Mononuclear cell (primary cell): ENCODE results near the gene IL1B. TPM values are rescaled to one million over a fixed set of nuclear protein-coding genes. Genes with fewer than 3 reads are reported as not detected.
A peak's percentile ranks its signal among the peaks of the same experiment; 100 is the strongest.
"Not testable (repeated sequence)": the region's sequence is repeated elsewhere in the genome, so short reads cannot be mapped to it uniquely, and the experiment has no call there.

Experiments used
- H3K27me3 ChIP-seq: 2 replicates; pipeline ENCODE4 v1.6.0; 2011; ENCODE audit warnings: low read length, control low read depth; ENCODE audit not compliant: insufficient read depth
- H3K4me1 ChIP-seq: 2 replicates; pipeline ENCODE4 v1.5.1; 2011; ENCODE audit warnings: mild to moderate bottlenecking, low read length, control low read depth; ENCODE audit not compliant: insufficient read depth
- H3K4me3 ChIP-seq: 2 replicates; pipeline ENCODE4 v1.5.1; 2011; ENCODE audit warnings: mild to moderate bottlenecking, low read length, moderate library complexity
- H3K9me3 ChIP-seq: 2 replicates; pipeline ENCODE4 v1.5.1; 2011; ENCODE audit warnings: low read depth, mild to moderate bottlenecking, control low read depth, low read length
- total RNA-seq: library from RNA; depleted of rRNA; stranded (reverse); fragments of >200 nt; gene quantifications from one replicate; pipeline ENCODE4 v1.2.3, GENCODE V29; 2012

IL1B gene
- total RNA-seq, 1 donor = 3,994 TPM

GRCh38 chr2:112867701-112868631, 31.4 kb upstream of the IL1B start:
- Histone ChIP-seq H3K9me3 (no peaks in the 10 kb centered on the region), H3K27me3 (peaks cover 2% of the 10 kb centered on the region), H3K4me3 (no peak overlapping the region), H3K4me1 (peaks cover 28% of the 10 kb centered on the region)

GRCh38 chr2:112866128-112866835, 29.7 kb upstream of the IL1B start:
- Histone ChIP-seq H3K4me1 (peaks cover 25% of the 10 kb centered on the region), H3K9me3 (no peaks in the 10 kb centered on the region), H3K4me3 (no peak overlapping the region), H3K27me3 (peaks cover 2% of the 10 kb centered on the region)

GRCh38 chr2:112864072-112864471, 27.5 kb upstream of the IL1B start:
- Histone ChIP-seq H3K9me3 (peaks cover 10% of the 10 kb centered on the region), H3K4me3 (no peak overlapping the region), H3K4me1 (peaks cover 3% of the 10 kb centered on the region), H3K27me3 (no peaks in the 10 kb centered on the region)

- not testable (repeated sequence) for H3K9me3 ChIP-seq, H3K4me1 ChIP-seq, H3K4me3 ChIP-seq, H3K27me3 ChIP-seq
Measured at GRCh38 chr2:112859406-112860183, 23.0 kb upstream of the IL1B start.

GRCh38 chr2:112850588-112850987, 14.0 kb upstream of the IL1B start:
- Histone ChIP-seq H3K27me3 (no peaks in the 10 kb centered on the region), H3K9me3 (no peaks in the 10 kb centered on the region), H3K4me1 (no peaks in the 10 kb centered on the region), H3K4me3 (no peak overlapping the region)

GRCh38 chr2:112849956-112850355, 13.4 kb upstream of the IL1B start:
- Histone ChIP-seq H3K4me3 (no peak overlapping the region), H3K4me1 (no peaks in the 10 kb centered on the region), H3K9me3 (no peaks in the 10 kb centered on the region)

GRCh38 chr2:112848833-112849232, 12.3 kb upstream of the IL1B start:
- no peaks in the 10 kb centered on the region for H3K9me3 ChIP-seq
- no peaks in the 10 kb centered on the region for H3K27me3 ChIP-seq
- H3K4me3 ChIP-seq = no peak overlapping the region
- H3K4me1 ChIP-seq = no peaks in the 10 kb centered on the region

More at GRCh38 chr2:112849956-112850355, 13.4 kb upstream of the IL1B start:
- H3K27me3 ChIP-seq = no peaks in the 10 kb centered on the region

GRCh38 chr2:112846031-112846430, 9.5 kb upstream of the IL1B start:
- no peaks in the 10 kb centered on the region for H3K27me3 ChIP-seq
- no peaks in the 10 kb centered on the region for H3K9me3 ChIP-seq
- no peak overlapping the region for H3K4me3 ChIP-seq
- peaks cover 21% of the 10 kb centered on the region for H3K4me1 ChIP-seq

- Histone ChIP-seq H3K27me3 (no peaks in the 10 kb centered on the region), H3K9me3 (no peaks in the 10 kb centered on the region), H3K4me3 (no peak overlapping the region), H3K4me1 (peaks cover 43% of the 10 kb centered on the region)
Measured at GRCh38 chr2:112843836-112844235, 7.3 kb upstream of the IL1B start.

- Histone ChIP-seq H3K4me1 (peaks cover 49% of the 10 kb centered on the region), H3K9me3 (no peaks in the 10 kb centered on the region), H3K27me3 (no peaks in the 10 kb centered on the region), H3K4me3 (no peak overlapping the region)
Measured at GRCh38 chr2:112843288-112843687, 6.7 kb upstream of the IL1B start.

- no peaks in the 10 kb centered on the region for H3K9me3 ChIP-seq
- peaks cover 67% of the 10 kb centered on the region for H3K4me1 ChIP-seq
- no peak overlapping the region for H3K4me3 ChIP-seq
- no peaks in the 10 kb centered on the region for H3K27me3 ChIP-seq
Measured at GRCh38 chr2:112841295-112842044, 4.9 kb upstream of the IL1B start.

GRCh38 chr2:112840068-112840445, 3.5 kb upstream of the IL1B start:
- Histone ChIP-seq H3K4me1 (peaks cover 81% of the 10 kb centered on the region), H3K4me3 (no peak overlapping the region)

GRCh38 chr2:112839407-112840067, 3.0 kb upstream of the IL1B start:
- no peak overlapping the region for H3K4me3 ChIP-seq
- peaks cover 86% of the 10 kb centered on the region for H3K4me1 ChIP-seq
- H3K27me3 ChIP-seq = no peaks in the 10 kb centered on the region
- no peaks in the 10 kb centered on the region for H3K9me3 ChIP-seq

More at GRCh38 chr2:112840068-112840445, 3.5 kb upstream of the IL1B start:
- H3K27me3 ChIP-seq = no peaks in the 10 kb centered on the region
- no peaks in the 10 kb centered on the region for H3K9me3 ChIP-seq

GRCh38 chr2:112836163-112836560, 417 bp downstream of the IL1B start:
- Histone ChIP-seq H3K4me1 (peaks cover 97% of the 10 kb centered on the region), H3K9me3 (no peaks in the 10 kb centered on the region), H3K27me3 (no peaks in the 10 kb centered on the region), H3K4me3 (peak overlapping the region; percentile 52)
